Gastroesophageal sphincter (tissue), 4 donors: Measurements from ENCODE around the gene FAT1. TPM values are rescaled to one million over a fixed set of nuclear protein-coding genes. Genes with fewer than 3 reads are reported as not detected.
A peak's percentile ranks its signal among the peaks of the same experiment; 100 is the strongest.

ENCODE experiments used
- ATAC-seq: fragments of 150-250 bp; one replicate; pipeline ENCODE4 v1.9.1; 2016; ENCODE audit warnings: mild to moderate bottlenecking, moderate library complexity
- H3K27ac ChIP-seq, 4 donors: fragments of 200-600 bp; sonication (generic) in 3 of 4; 1 replicate in 3 of 4; 2 replicates in 1 of 4; pipeline ENCODE4 v1.5.1; 2016 to 2019
- H3K27me3 ChIP-seq: fragments of 200-600 bp; sonication (generic); one replicate; pipeline ENCODE4 v1.5.1; 2019
- H3K36me3 ChIP-seq, 2 donors: fragments of 200-600 bp; sonication (generic); one replicate each; pipeline ENCODE4 v1.5.1; 2019; ENCODE audit warnings: control low read depth in 1 of 2
- H3K4me1 ChIP-seq, 3 donors: fragments of 200-600 bp; sonication (generic); 1 replicate in 2 of 3; 2 replicates in 1 of 3; pipeline ENCODE4 v1.5.1; 2016 to 2019; ENCODE audit warnings: control low read depth in 2 of 3
- H3K4me3 ChIP-seq, 2 donors: fragments of 200-600 bp; sonication (generic); one replicate each; pipeline ENCODE4 v1.5.1; 2019; ENCODE audit warnings: mild to moderate bottlenecking in 1 of 2, moderate library complexity in 1 of 2
- H3K9me3 ChIP-seq, 3 donors: fragments of 200-600 bp; sonication (generic); one replicate each; pipeline ENCODE4 v1.5.1; 2017 to 2019; ENCODE audit warnings: control low read depth in 2 of 3
- CTCF ChIP-seq, 4 experiments: fragments of 200-600 bp in 2 of 4; fragments of 450-650 bp in 2 of 4; sonication (generic) in 1 of 4; IDR thresholded peaks; one replicate each; pipeline ENCODE4 v1.5.1; 2017 to 2019; ENCODE audit warnings: antibody characterized with exemption in 4 of 4, mild to moderate bottlenecking in 2 of 4, moderate library complexity in 2 of 4
- EP300 ChIP-seq: sonication (generic); formaldehyde crosslinking; IDR thresholded peaks from one replicate; pipeline ENCODE4 v1.6.1; 2017; ENCODE audit warnings: antibody characterized with exemption, mild to moderate bottlenecking
- POLR2A ChIP-seq, 2 donors: fragments of 450-650 bp; IDR thresholded peaks; one replicate each; pipeline ENCODE4 v1.6.1; 2017; ENCODE audit warnings: antibody characterized with exemption in 2 of 2, mild to moderate bottlenecking in 2 of 2, moderate library complexity in 1 of 2
- POLR2AphosphoS5 ChIP-seq: sonication (generic); formaldehyde crosslinking; IDR thresholded peaks from one replicate; pipeline ENCODE4 v1.6.1; 2017; ENCODE audit warnings: antibody characterized with exemption
- WGBS, 2 donors: methylation state at CpG; one replicate each; pipeline ENCODE4 v1.1.5; 2018; ENCODE audit warnings: low coverage in 1 of 2; 5-methylcytosine and 5-hydroxymethylcytosine counted together
- total RNA-seq, 4 donors: library from RNA; depleted of rRNA; stranded (reverse); fragments of >200 nt; gene quantifications; one replicate each; pipeline ENCODE4 v1.1.0, GENCODE V29; 2016

The FAT1 gene
- total RNA-seq, 4 donors from 2014 or later = 84.4 to 279 (median 154) TPM

DNA sequence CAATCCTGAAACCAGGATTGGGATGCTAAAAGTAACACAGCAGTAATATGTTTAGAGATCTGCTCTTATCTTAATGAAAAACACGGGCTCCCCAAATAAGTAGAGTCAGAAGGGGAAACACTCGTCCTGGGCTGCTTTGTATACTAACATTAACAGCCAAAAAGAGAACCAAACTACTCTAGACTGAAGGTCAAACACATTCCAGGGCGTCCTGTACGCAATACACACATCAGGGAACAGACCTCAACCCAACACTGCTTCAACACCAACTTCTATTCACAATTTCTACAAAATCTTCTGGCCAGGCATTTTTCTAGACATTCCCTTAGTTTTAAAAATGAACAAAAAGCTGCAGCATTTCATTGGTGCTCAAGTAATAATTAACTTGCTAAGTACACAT, 21.4 kb downstream of the FAT1 start:
- no peaks in the 10 kb centered on the region for H3K27me3 ChIP-seq
- ATAC-seq = no peak
- peaks cover 0 to 11% of the 10 kb centered on the region in 2 donors for H3K36me3 ChIP-seq
- peak overlapping the region in 3 of 4 donors; percentile 80 to 85 (median 81) for H3K27ac ChIP-seq
- no peak for TF ChIP-seq POLR2A (IDR thresholded peaks at IDR 0.05)
- TF ChIP-seq CTCF (IDR thresholded peaks at IDR 0.05) = no peak
- TF ChIP-seq POLR2AphosphoS5 = no peak
- TF ChIP-seq EP300 = no peak
- H3K4me1 ChIP-seq = peaks cover 0 to 74% (median 16%) of the 10 kb centered on the region in 3 donors
- no peaks in the 10 kb centered on the region for H3K9me3 ChIP-seq
- 29 to 42% methylated on average over 3 to 4 of the region's 4 CpGs for WGBS, 2 donors
- no peak overlapping the region for H3K4me3 ChIP-seq

- H3K4me3 ChIP-seq = peak overlapping the region in 1 of 2 donors; percentile 24
- no peaks in the 10 kb centered on the region for H3K9me3 ChIP-seq
- H3K4me1 ChIP-seq = peaks cover 0 to 74% (median 16%) of the 10 kb centered on the region in 3 donors
- H3K27me3 ChIP-seq = no peaks in the 10 kb centered on the region
- 38 to 66% methylated on average over 1 to 3 of the region's 12 CpGs for WGBS, 2 donors
- TF ChIP-seq CTCF (IDR thresholded peaks at IDR 0.05) (no peak), POLR2AphosphoS5 (no peak), EP300 (no peak), POLR2A (IDR thresholded peaks at IDR 0.05) (no peak)
- peaks cover 0 to 6% of the 10 kb centered on the region in 2 donors for H3K36me3 ChIP-seq
- no peak for ATAC-seq
- H3K27ac ChIP-seq = peak overlapping the region; percentile 2 to 85 (median 80)
Observed at GRCh38 chr4:186701788-186702187, 21.9 kb downstream of the FAT1 start.

GRCh38 chr4:186701273-186701672, 22.4 kb downstream of the FAT1 start:
- peak; percentile 23 for ATAC-seq
- Histone ChIP-seq H3K27ac (peak overlapping the region; percentile 2 to 85 (median 80)), H3K4me3 (peak overlapping the region in 1 of 2 donors; percentile 24), H3K27me3 (no peaks in the 10 kb centered on the region), H3K4me1 (peaks cover 0 to 72% (median 16%) of the 10 kb centered on the region in 3 donors), H3K9me3 (no peaks in the 10 kb centered on the region), H3K36me3 (peaks cover 0 to 1% of the 10 kb centered on the region in 2 donors)
- 0% methylated on average over 1 to 3 of the region's 5 CpGs for WGBS, 2 donors
- TF ChIP-seq EP300 (no peak), POLR2A (IDR thresholded peaks at IDR 0.05) (no peak), CTCF (IDR thresholded peaks at IDR 0.05) (no peak), POLR2AphosphoS5 (no peak)

DNA sequence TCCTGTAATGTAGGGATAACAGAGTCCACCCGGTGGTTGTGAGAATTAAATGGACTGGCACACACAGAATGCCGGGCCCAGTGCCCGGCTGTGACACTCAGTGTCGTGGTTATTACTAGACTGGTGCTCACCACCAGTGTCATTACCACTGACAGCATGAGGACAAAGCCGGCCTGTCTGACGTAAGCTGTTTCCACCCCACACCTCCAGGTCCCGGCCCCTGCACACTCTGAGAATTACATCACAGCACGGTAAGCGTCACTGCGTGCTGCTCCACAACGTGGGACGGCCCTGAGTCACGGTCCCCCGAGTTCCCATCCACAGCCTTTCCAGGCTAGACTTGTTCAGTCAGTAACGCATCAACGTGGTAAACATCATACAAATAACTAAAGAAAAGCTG, 22.9 kb downstream of the FAT1 start:
- Histone ChIP-seq H3K4me1 (peaks cover 0 to 72% (median 16%) of the 10 kb centered on the region in 3 donors), H3K9me3 (no peaks in the 10 kb centered on the region), H3K36me3 (no peaks in the 10 kb centered on the region), H3K4me3 (peak overlapping the region in 1 of 2 donors; percentile 24), H3K27me3 (no peaks in the 10 kb centered on the region), H3K27ac (peak overlapping the region; percentile 2 to 85 (median 80))
- TF ChIP-seq EP300 (no peak), POLR2AphosphoS5 (peak; percentile 23), CTCF (IDR thresholded peaks at IDR 0.05) (no peak), POLR2A (IDR thresholded peaks at IDR 0.05) (no peak)
- ATAC-seq = peak; percentile 85
- WGBS, 2 donors = 70 to 100% methylated on average over 1 to 11 of the region's 16 CpGs

- Histone ChIP-seq H3K4me1 (peaks cover 0 to 71% (median 16%) of the 10 kb centered on the region in 3 donors), H3K27me3 (no peaks in the 10 kb centered on the region), H3K4me3 (no peak overlapping the region), H3K9me3 (no peaks in the 10 kb centered on the region), H3K27ac (peak overlapping the region in 3 of 4 donors; percentile 80 to 85 (median 81)), H3K36me3 (no peaks in the 10 kb centered on the region)
- no peak for TF ChIP-seq POLR2AphosphoS5
- TF ChIP-seq CTCF (IDR thresholded peaks at IDR 0.05) = no peak
- no peak for TF ChIP-seq POLR2A (IDR thresholded peaks at IDR 0.05)
- no peak for TF ChIP-seq EP300
- no peak for ATAC-seq
- WGBS, 2 donors = 87 to 90% methylated on average over 3 to 11 of the region's 11 CpGs
Observed at GRCh38 chr4:186699881-186700397, 23.7 kb downstream of the FAT1 start.
